Heart right ventricle (tissue), 16 donors: Measurements from ENCODE around the gene AIRE. TPM values are rescaled to one million over a fixed set of nuclear protein-coding genes. Genes with fewer than 3 reads are reported as not detected.
"Not testable (repeated sequence)": the region's sequence is repeated elsewhere in the genome, so short reads cannot be mapped to it uniquely, and the experiment has no call there.

ENCODE experiments used
- ATAC-seq, 8 donors: fragments of 200-7000 bp; cut with Tn5 transposase; one replicate each; pipeline ENCODE4 v1.9.1; 2020; ENCODE audit warnings: mild to moderate bottlenecking in 8 of 8, moderate library complexity in 8 of 8, moderate number of reproducible peaks in 1 of 8
- DNase-seq, 2 donors: peaks; one replicate each; pipeline ENCODE4 v3.0.0-alpha.2; 2020
- H3K27ac ChIP-seq, 10 donors: fragments of 200-600 bp; sonication (generic) in 2 of 10; one replicate each; pipeline versions ENCODE4 v1.5.0 to v1.8.0; 2020 to 2022; ENCODE audit warnings: mild to moderate bottlenecking in 3 of 10
- H3K27me3 ChIP-seq, 7 donors: fragments of 200-600 bp; one replicate each; pipeline ENCODE4 v1.8.0; 2021 to 2022; ENCODE audit warnings: mild to moderate bottlenecking in 2 of 7
- H3K36me3 ChIP-seq, 9 donors: fragments of 200-600 bp; sonication (generic) in 1 of 9; one replicate each; pipeline versions ENCODE4 v1.5.0 to v1.8.0; 2020 to 2022; ENCODE audit warnings: mild to moderate bottlenecking in 2 of 9
- H3K4me1 ChIP-seq, 9 donors: fragments of 200-600 bp; sonication (generic) in 1 of 9; one replicate each; pipeline versions ENCODE4 v1.5.0 to v1.8.0; 2020 to 2022; ENCODE audit warnings: mild to moderate bottlenecking in 4 of 9
- H3K4me3 ChIP-seq, 10 donors: fragments of 200-600 bp; sonication (generic) in 2 of 10; one replicate each; pipeline versions ENCODE4 v1.5.0 to v1.8.0; 2020 to 2022; ENCODE audit warnings: mild to moderate bottlenecking in 7 of 10, moderate library complexity in 2 of 10
- H3K9me3 ChIP-seq, 11 donors: fragments of 200-600 bp in 10 of 11; sonication (generic) in 2 of 11; one replicate each; pipeline versions ENCODE4 v1.5.0 to v1.8.0; 2013 to 2022; ENCODE audit warnings: mild to moderate bottlenecking in 2 of 11, control low read depth in 1 of 11, moderate library complexity in 1 of 11
- CTCF ChIP-seq, 9 donors: fragments of 200-600 bp; sonication (generic) in 2 of 9; IDR thresholded peaks; one replicate each; pipeline versions ENCODE4 v1.5.0 to v1.8.0; 2021 to 2022; ENCODE audit warnings: antibody characterized with exemption in 9 of 9, mild to moderate bottlenecking in 5 of 9, moderate library complexity in 1 of 9
- WGBS, 2 donors: extraction: QIAGEN DNeasy Blood & Tissue Kit; methylation state at CpG; one replicate each; pipeline ENCODE4 v1.1.7; 2013; ENCODE audit warnings: inconsistent platforms in 1 of 2; 5-methylcytosine and 5-hydroxymethylcytosine counted together
- intact Hi-C, 10 donors: fragments of 100-400 bp; cut with DNase I; formaldehyde crosslinking; loops; one replicate each; pipeline versions ENCODE4 v1.11.1 to v1.14.2; 2022
- polyA plus RNA-seq, 2 donors: library from polyadenylated mRNA; stranded (reverse); fragments of 200-250 nt; gene quantifications; one replicate each; pipeline ENCODE4 v1.2.3, GENCODE V29; 2013
- total RNA-seq, 10 donors: library from RNA; stranded (reverse); fragmentation: NEBNext Ultra II Directional in 3 of 10; extraction: Animal tissue kit (Norgen Biotek cat#: 25700) in 3 of 10; gene quantifications; one replicate each; pipeline versions ENCODE4 v1.2.1 to v1.2.4, GENCODE V29; 2021 to 2023
- donor health status: Arrhythmogenic right ventricular cardiomyopathy.
- donor health status: ischemic (EF 13 %, LVEDD 7.1; RV severe dilation, severe dysfunction).
- donor health status: healthy with polysubstance abuse.
- donor health status: DM: no; HTN: yes; CAD: no.
- donor health status: DM: no; HTN: no; CAD: no.
- donor health status: ischemic (EF 25% LVEDD 6.9; RV normal size, moderate dysfunction).
- donor health status: ischemic (EF 25% LVEDD 5.7; RV mildly dilated, moderate dysfunction).
- donor health status: healthy.
- donor health status: DM: yes; HTN: yes; CAD: no.
- donor health status: Ischemic cardiomyopathy.
- donor health status: ischemic (EF 35%, LVEDD 5.7; RV mildly dilated, moderate dysfunction).
- donor health status: nonischemic (EF 11% LVEDD 7.7; RV severe dilation, severe dysfunction).
- donor health status: DM: yes; HTN: yes; CAD: no.
- donor health status: PGD.
- donor health status: ischemic (EF 29% LVEDD 5.4; RV normal size, mild dysfunction).
- donor health status: nonischemic (EF 23%, LVEDD 6.1; RV moderate dilation, normal function).

Gene AIRE
- total and polyA plus RNA-seq, 12 donors: 0.05 to 0.10 (median 0.06) TPM; not detected in 9

GRCh38 chr21:44302573-44303401, 17.1 kb downstream of the AIRE start:
- Histone ChIP-seq H3K27ac (peak overlapping the region in 2 of 10 donors; percentile 31), H3K36me3 (peaks cover 0 to 18% (median 0%) of the 10 kb centered on the region in 9 donors), H3K4me1 (peaks cover 38 to 72% (median 53%) of the 10 kb centered on the region in 9 donors)
- intact Hi-C loops: loop anchor here in 2 of 10 donors (5.0 to 10.0 kb wide), 2 partner anchors 35 to 288 kb away; partner anchors contain the start of genes CFAP410 (in 2 of the 2) and TRAPPC10 (in 1 of the 2)
- 86 to 89% methylated on average over 21 to 23 of the region's 23 CpGs for WGBS, 2 donors
- H3K9me3 ChIP-seq, H3K4me3 ChIP-seq, ATAC-seq, H3K27me3 ChIP-seq, DNase-seq: not testable (repeated sequence)
- TF ChIP-seq CTCF (IDR thresholded peaks at IDR 0.05): peak in 1 of 9 donors; percentile 23

- no peaks in the 10 kb centered on the region for H3K9me3 ChIP-seq
- H3K27me3 ChIP-seq: no peaks in the 10 kb centered on the region
- no peak for DNase-seq
- no peak for TF ChIP-seq CTCF (IDR thresholded peaks at IDR 0.05)
- peaks cover 38 to 70% (median 50%) of the 10 kb centered on the region in 9 donors for H3K4me1 ChIP-seq
- H3K4me3 ChIP-seq: no peak overlapping the region
- H3K36me3 ChIP-seq: peaks cover 0 to 25% (median 0%) of the 10 kb centered on the region in 9 donors
- WGBS, 2 donors: 76 to 79% methylated on average over 12 of the region's 12 CpGs
- intact Hi-C loops: loop anchor here in 2 of 10 donors (5.0 to 10.0 kb wide), 2 partner anchors 34 to 289 kb away; partner anchors contain the start of genes CFAP410 (in 2 of the 2) and TRAPPC10 (in 1 of the 2)
- ATAC-seq: no peak
- H3K27ac ChIP-seq: peak overlapping the region in 8 of 10 donors; percentile 9 to 56 (median 34)
Measured at GRCh38 chr21:44303490-44303981, 17.9 kb downstream of the AIRE start.

- intact Hi-C loops: loop anchor here in 3 of 10 donors (2.0 to 10.0 kb wide), 3 partner anchors 15 to 289 kb away; partner anchors contain the start of genes CFAP410 (in 2 of the 3) and TRAPPC10 (in 1 of the 3)
- DNase-seq (no peak), ATAC-seq (peak in 1 of 8 donors; percentile 23)
- H3K36me3 ChIP-seq: peaks cover 0 to 31% (median 0%) of the 10 kb centered on the region in 9 donors
- TF ChIP-seq CTCF (IDR thresholded peaks at IDR 0.05): no peak
- peak overlapping the region in 8 of 10 donors; percentile 9 to 56 (median 34) for H3K27ac ChIP-seq
- 67 to 72% methylated on average over 16 of the region's 16 CpGs for WGBS, 2 donors
- no peaks in the 10 kb centered on the region for H3K27me3 ChIP-seq
- H3K4me1 ChIP-seq: peaks cover 38 to 69% (median 49%) of the 10 kb centered on the region in 9 donors
- no peak overlapping the region for H3K4me3 ChIP-seq
- H3K9me3 ChIP-seq: no peaks in the 10 kb centered on the region
Measured at GRCh38 chr21:44304011-44304616, 18.4 kb downstream of the AIRE start.

DNA sequence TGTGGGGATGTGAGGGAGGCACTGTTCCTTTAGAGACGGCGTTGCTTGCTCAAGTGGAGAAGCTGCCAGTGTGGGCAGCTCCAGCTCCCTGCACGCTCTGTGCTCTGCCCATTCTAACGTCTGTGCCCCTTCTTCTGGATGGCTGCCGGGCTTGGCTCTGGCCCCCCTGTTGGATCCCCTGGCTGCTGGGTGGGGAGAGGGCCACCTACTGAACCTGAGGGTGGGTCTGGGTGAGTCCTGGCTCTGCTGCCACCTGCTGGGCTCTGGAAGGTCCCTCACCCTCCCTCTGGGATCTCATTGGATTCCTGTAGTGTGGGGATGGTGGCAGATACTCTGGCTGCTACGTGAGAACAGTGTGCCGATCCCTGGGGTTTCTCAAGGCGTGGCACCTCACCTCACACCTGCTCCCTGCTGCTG, 19.2 kb downstream of the AIRE start:
- Histone ChIP-seq H3K4me3 (no peak overlapping the region), H3K36me3 (peaks cover 0 to 39% (median 2%) of the 10 kb centered on the region in 9 donors), H3K27ac (peak overlapping the region in 1 of 10 donors; percentile 25), H3K9me3 (no peaks in the 10 kb centered on the region), H3K4me1 (peaks cover 38 to 63% (median 48%) of the 10 kb centered on the region in 9 donors), H3K27me3 (no peaks in the 10 kb centered on the region)
- ATAC-seq (peak in 5 of 8 donors; percentile 30 to 41 (median 36)), DNase-seq (no peak)
- peak; percentile 22 to 68 (median 61) for TF ChIP-seq CTCF (IDR thresholded peaks at IDR 0.05)
- WGBS, 2 donors: 56 to 57% methylated on average over 8 of the region's 8 CpGs
- intact Hi-C loops: loop anchor here in 3 of 10 donors (2.0 to 10.0 kb wide), 3 partner anchors 14 to 290 kb away; partner anchors contain the start of genes CFAP410 (in 2 of the 3) and TRAPPC10 (in 1 of the 3)
